ENCODE results near the gene COA7.

The COA7 gene

GRCh38 chr1:52673513-52673912, 24.6 kb downstream of the COA7 start:
- no peak for DNase-seq (ENCODE audit: low read depth in 2 of 3, low spot score in 2 of 3)

DNA sequence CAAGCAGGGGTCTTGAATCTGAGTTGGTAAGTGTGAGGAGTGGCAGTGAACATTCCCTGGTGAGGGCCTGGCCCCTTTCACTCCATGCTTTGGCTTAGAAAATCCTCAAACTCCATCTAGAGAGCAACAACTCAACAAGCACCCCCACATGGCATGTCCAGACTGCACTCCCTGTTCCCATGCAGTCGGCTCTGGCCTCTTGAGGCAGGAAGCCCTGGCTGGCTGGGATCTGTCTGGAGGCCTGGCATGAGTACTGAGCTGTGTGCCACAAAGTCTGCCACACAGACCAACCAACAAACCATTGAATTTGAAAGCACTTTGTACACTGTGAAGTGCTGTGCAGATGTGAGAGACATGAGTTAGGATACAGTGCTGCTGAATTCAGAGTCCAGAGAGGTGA, 25.2 kb downstream of the COA7 start:
- no peak for DNase-seq (ENCODE audit: low read depth in 2 of 3, low spot score in 2 of 3)

- no peak for DNase-seq (ENCODE audit: low read depth in 2 of 3, low spot score in 2 of 3)
These were observed 27.5 kb downstream of the COA7 start for GRCh38 chr1:52670604-52671003.

DNA sequence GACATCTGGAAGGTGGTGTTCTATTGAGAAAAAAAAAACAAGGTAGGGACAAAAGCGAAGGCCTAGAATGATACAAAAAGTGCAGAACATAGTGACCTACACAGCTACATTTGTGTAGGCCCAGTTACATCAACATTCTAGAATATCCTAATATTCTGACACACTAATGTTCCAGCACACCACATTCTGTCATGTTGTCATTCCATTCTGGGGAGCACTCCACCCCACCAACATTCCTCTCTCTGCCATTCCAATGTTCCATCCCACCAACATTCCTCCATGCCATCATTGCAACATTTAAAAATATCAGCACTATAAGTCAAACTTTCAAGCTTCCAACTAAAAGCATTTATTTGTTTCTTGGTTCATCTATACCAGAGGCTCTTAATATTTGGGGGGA, 28.5 kb downstream of the COA7 start:
- no peak for DNase-seq (ENCODE audit: low read depth in 2 of 3, low spot score in 2 of 3)

GRCh38 chr1:52668711-52669110, 29.4 kb downstream of the COA7 start:
- DNase-seq (ENCODE audit: low read depth in 2 of 3, low spot score in 2 of 3), result no peak

DNA sequence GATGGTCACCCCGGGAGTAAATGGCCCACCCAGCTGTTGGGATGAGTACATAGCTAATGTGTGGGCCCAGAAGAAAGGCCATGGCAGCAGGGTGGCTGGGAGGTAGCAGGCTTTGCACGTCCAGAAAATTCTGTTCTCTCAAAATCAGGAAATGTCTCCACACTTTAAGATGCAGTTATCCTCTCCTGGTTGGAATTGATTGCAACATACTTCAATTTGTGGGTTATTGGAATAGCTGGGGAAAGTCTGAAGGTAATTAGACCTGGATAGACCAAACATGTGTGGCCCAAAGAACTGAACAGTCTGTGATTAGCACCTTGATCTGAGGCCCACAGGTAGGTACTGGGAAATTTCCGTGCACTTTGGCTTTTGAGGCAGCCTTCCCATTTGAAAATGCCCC, 30.2 kb downstream of the COA7 start:
- DNase-seq (ENCODE audit: low read depth in 2 of 3, low spot score in 2 of 3), result no peak

DNA sequence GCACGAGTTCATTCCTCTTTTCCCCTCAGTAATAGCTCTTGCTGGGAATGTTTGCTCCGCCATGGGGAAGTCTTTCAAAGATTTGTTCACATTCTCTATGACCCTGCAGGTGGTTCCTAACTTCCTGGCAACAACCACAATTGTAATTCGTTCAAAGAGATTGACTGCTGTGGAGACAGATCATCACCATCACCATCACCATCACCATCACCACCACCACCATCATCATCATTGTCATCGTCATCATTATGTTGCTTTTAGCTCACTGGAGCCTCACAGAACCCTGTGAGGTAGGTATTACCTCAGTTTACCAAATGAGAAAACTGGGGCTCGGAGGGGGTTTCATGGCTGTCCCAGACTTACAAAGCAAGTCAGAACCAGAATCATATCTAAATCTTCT, 30.9 kb downstream of the COA7 start:
- DNase-seq (ENCODE audit: low read depth in 2 of 3, low spot score in 2 of 3), result no peak

GRCh38 chr1:52665006-52665941, 32.9 kb downstream of the COA7 start:
- DNase-seq (ENCODE audit: low read depth in 2 of 3, low spot score in 2 of 3), result no peak

GRCh38 chr1:52663716-52664115, 34.4 kb downstream of the COA7 start:
- no peak for DNase-seq (ENCODE audit: low read depth in 2 of 3, low spot score in 2 of 3)

- DNase-seq (ENCODE audit: low read depth in 2 of 3, low spot score in 2 of 3), result no peak
These were observed 35.4 kb downstream of the COA7 start for GRCh38 chr1:52662645-52663313.

- DNase-seq (ENCODE audit: low read depth in 2 of 3, low spot score in 2 of 3), result no peak
These were observed 37.3 kb downstream of the COA7 start for GRCh38 chr1:52660807-52661206.

- no peak for DNase-seq (ENCODE audit: low read depth in 2 of 3, low spot score in 2 of 3)
These were observed 38.1 kb downstream of the COA7 start for GRCh38 chr1:52659851-52660596.

GRCh38 chr1:52659356-52659755, 38.8 kb downstream of the COA7 start:
- peak in 1 of 3 experiments; percentile 6 for DNase-seq (ENCODE audit: low read depth in 2 of 3, low spot score in 2 of 3)

DNA sequence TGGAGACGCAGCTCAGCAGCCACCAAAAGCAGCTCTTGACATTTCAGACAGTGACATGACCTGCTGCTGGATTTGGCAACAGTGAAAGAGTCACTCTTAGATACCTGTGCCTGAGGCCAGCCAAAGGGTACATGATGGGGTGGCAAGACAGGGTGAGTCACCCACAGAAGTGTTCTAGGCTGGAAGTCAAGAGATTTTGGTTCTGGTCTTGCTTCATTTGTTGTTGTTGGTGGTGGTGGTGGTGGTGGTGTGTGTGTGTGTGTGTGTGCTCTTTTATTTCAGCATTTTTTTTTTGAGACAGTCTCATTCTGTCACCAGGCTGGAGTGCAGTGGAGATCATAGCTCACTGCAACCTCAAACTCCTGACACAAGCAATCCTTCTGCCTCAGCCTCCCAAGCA, 39.4 kb downstream of the COA7 start:
- no peak for DNase-seq (ENCODE audit: low read depth in 2 of 3, low spot score in 2 of 3)

DNA sequence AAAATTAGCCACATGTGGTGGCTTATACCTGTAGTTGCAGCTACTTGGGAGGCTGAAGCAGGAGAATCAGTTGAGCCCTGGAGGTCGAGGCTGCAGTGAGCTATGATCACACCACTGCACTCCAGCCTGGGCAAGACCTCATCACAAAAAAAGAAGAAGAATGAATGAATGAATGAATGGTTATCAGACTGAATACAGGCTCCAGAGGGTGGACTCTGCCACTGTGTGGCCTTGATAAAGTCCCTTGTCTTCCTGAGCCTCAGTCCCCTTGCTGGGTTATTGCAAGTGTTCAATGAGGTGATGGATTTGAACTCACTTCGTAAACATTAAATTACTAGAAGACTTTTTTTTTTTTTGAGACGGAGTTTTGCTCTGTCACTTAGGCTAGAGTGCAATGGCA, 40.4 kb downstream of the COA7 start:
- no peak for DNase-seq (ENCODE audit: low read depth in 2 of 3, low spot score in 2 of 3)

DNA sequence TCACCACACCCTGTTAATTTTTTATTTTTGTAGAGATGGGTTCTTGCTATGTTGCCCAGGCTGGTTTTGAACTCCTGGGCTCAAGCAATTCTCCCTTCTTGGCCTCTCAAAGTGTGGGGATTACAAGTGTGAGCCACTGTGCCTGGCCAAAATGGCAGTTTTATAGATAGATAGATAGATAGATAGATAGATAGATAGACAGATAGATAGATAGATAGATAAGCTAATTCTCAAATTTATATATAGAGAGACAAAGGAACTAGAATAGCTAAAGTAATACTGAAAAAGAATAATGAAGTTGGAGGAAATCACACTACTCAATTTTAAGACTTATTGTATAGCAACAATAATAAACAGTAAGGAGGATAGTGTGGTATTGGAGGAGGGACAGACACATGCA, 44.1 kb downstream of the COA7 start:
- no peak for DNase-seq (ENCODE audit: low read depth in 2 of 3, low spot score in 2 of 3)

GRCh38 chr1:52653207-52653849, 44.8 kb downstream of the COA7 start:
- no peak for DNase-seq (ENCODE audit: low read depth in 2 of 3, low spot score in 2 of 3)

DNA sequence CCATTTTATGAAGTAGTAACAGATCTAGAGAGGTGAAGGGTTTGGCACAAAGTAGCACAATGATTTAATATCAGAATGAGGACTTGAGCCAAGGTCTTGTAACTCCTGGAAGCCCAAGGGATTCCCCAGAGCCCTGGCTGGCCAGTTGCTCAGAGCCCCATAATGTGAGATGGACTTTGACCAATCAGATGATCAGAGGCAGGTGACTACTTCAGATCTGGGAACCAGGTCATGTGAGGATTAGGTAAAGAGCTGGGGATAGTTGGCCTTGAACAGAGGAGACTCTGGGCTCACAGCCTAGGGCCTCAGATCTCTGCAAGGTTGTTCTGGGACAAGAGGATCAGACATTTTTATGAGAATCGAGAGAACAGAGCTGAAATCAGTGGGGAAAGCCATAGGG, 46.2 kb downstream of the COA7 start:
- DNase-seq (ENCODE audit: low read depth in 2 of 3, low spot score in 2 of 3), result no peak

DNA sequence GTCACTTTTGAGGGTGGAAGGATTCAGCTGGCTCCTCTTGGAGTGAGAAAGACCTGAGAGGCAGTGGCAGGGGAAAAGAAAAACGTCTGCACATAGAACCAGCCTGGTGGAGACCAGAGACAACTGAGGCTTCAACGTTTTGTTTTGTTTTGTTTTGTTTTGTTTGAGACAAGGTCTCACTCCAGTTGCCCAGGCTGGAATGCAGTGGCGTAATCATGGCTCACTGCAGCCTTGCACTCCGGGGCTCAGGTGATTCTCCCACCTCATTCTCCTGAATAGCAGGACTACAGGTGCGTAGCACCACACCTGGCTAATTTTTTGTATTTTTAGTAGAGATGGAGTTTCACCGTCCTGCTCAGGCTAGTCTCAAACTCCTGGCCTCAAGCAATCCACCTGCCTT, 52.9 kb downstream of the COA7 start:
- DNase-seq (ENCODE audit: low read depth in 2 of 3, low spot score in 2 of 3), result no peak

- no peak for DNase-seq (ENCODE audit: low read depth in 2 of 3, low spot score in 2 of 3)
These were observed 56.8 kb downstream of the COA7 start for GRCh38 chr1:52641307-52641706.

DNA sequence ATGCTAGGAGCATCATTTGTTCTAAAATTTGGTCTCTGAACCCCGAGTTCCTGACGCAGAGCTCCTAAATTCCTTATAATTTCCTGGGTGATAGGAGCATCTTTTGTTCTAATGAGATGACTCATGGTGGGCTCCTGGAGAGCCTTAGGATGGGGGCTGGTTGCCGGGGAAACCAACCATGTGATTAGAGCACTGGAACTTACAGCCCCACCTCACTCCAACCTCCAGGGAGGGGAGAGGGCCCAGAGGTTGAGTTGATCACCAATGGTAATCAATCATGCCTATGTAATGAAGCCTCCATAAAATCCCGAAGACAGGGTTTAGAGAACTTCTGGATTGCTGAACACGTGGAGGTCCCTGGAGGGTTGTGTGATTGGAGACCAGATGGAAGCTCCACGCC, 57.5 kb downstream of the COA7 start:
- DNase-seq (ENCODE audit: low read depth in 2 of 3, low spot score in 2 of 3), result no peak

Measured in activated CD8-positive, alpha-beta memory T cell treated with anti-CD3 and anti-CD28 coated beads for 48 hours (primary cell).